Osteoblast (primary cell): ENCODE results near the gene PAK1. TPM values are rescaled to one million over a fixed set of nuclear protein-coding genes. Genes with fewer than 3 reads are reported as not detected.

Source experiments
- DNase-seq: peaks from one replicate; pipeline ENCODE4 v3.0.0; 2011; ENCODE audit warnings: low spot score, mixed read lengths; ENCODE audit not compliant: insufficient read length; ENCODE audit errors: missing footprints
- H2AFZ ChIP-seq: 2 replicates; pipeline ENCODE4 v1.6.0; 2011; ENCODE audit warnings: mild to moderate bottlenecking, low read length
- H3K27ac ChIP-seq: 2 replicates; pipeline ENCODE4 v1.5.1; 2011; ENCODE audit warnings: mild to moderate bottlenecking, low read depth, low read length, moderate library complexity
- H3K27me3 ChIP-seq: 2 replicates; pipeline ENCODE4 v1.6.0; 2012; ENCODE audit warnings: mild to moderate bottlenecking, control low read depth, inconsistent platforms, low read length, moderate library complexity; ENCODE audit not compliant: insufficient read depth
- H3K36me3 ChIP-seq: 2 replicates; pipeline ENCODE4 v1.5.1; 2011; ENCODE audit warnings: mild to moderate bottlenecking, low read length, control low read depth, moderate library complexity; ENCODE audit not compliant: insufficient read depth
- H3K4me1 ChIP-seq: 2 replicates; pipeline ENCODE4 v1.5.1; 2011; ENCODE audit warnings: mild to moderate bottlenecking, low read length, control low read depth, moderate library complexity; ENCODE audit not compliant: insufficient read depth
- H3K4me2 ChIP-seq: 2 replicates; pipeline ENCODE4 v1.6.0; 2011; ENCODE audit warnings: mild to moderate bottlenecking, low read length; ENCODE audit not compliant: insufficient read depth
- H3K4me3 ChIP-seq: fragments of 200-600 bp; sonication (generic); 3 replicates; pipeline ENCODE4 v1.5.1; 2012; ENCODE audit warnings: mild to moderate bottlenecking, low read length, inconsistent platforms; ENCODE audit not compliant: insufficient read depth
- H3K79me2 ChIP-seq: 2 replicates; pipeline ENCODE4 v1.6.0; 2012; ENCODE audit warnings: mild to moderate bottlenecking, low read length, control low read depth, inconsistent platforms; ENCODE audit not compliant: insufficient read depth
- H3K9me3 ChIP-seq: 2 replicates; pipeline ENCODE4 v1.5.1; 2011; ENCODE audit warnings: low read depth, low read length, control low read depth
- H4K20me1 ChIP-seq: 2 replicates; pipeline ENCODE4 v1.6.0; 2012; ENCODE audit warnings: mild to moderate bottlenecking, low read length, control low read depth; ENCODE audit not compliant: insufficient read depth
- total RNA-seq: library from RNA; depleted of rRNA; stranded (reverse); fragments of >200 nt; gene quantifications from 2 replicates; pipeline ENCODE4 v1.2.3, GENCODE V29; 2012
- TF ChIP-seq, protein P1 (sequence below): IDR thresholded peaks from 2 replicates; pipeline ENCODE4 v1.5.1; 2011; ENCODE audit warnings: mild to moderate bottlenecking, low read depth, low read length, moderate library complexity; ENCODE audit errors: extremely low read depth

PAK1 gene
- total RNA-seq, 1 donor = 34.4 TPM

- Histone ChIP-seq H3K27ac (no peak overlapping the region), H3K9me3 (no peaks in the 10 kb centered on the region), H3K4me1 (no peaks in the 10 kb centered on the region), H3K79me2 (no peaks in the 10 kb centered on the region), H3K4me2 (no peak overlapping the region), H3K36me3 (no peaks in the 10 kb centered on the region), H2AFZ (no peak overlapping the region), H4K20me1 (no peaks in the 10 kb centered on the region), H3K4me3 (no peak overlapping the region), H3K27me3 (peaks cover 7% of the 10 kb centered on the region)
- TF ChIP-seq, protein P1, sequence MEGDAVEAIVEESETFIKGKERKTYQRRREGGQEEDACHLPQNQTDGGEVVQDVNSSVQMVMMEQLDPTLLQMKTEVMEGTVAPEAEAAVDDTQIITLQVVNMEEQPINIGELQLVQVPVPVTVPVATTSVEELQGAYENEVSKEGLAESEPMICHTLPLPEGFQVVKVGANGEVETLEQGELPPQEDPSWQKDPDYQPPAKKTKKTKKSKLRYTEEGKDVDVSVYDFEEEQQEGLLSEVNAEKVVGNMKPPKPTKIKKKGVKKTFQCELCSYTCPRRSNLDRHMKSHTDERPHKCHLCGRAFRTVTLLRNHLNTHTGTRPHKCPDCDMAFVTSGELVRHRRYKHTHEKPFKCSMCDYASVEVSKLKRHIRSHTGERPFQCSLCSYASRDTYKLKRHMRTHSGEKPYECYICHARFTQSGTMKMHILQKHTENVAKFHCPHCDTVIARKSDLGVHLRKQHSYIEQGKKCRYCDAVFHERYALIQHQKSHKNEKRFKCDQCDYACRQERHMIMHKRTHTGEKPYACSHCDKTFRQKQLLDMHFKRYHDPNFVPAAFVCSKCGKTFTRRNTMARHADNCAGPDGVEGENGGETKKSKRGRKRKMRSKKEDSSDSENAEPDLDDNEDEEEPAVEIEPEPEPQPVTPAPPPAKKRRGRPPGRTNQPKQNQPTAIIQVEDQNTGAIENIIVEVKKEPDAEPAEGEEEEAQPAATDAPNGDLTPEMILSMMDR = no peak
- DNase-seq = no peak
Observed at GRCh38 chr11:77512092-77512491, 38.2 kb upstream of the PAK1 start.

DNA sequence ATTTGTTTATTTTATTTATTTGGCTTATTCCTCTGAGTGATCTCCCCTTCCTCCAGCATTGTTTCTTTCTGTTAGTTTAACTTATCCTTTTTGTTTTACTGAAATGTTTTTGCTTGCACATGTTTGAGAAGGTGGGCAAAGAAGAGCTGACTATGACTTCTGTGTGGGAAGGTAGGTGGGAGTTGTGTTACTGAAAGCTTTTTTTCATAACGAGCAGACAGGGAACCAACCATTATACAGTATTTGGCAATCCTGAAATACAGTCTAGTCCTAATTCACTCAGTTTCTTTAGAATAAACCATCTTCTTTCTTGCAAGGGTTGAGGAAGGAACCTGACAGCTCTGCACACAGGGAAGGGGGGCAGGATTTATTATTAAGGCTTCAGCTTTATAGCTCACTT is 37.0 kb upstream of the PAK1 start:
- no peaks in the 10 kb centered on the region for H4K20me1 ChIP-seq
- TF ChIP-seq, protein P1 = no peak
- no peak for DNase-seq
- H3K4me1 ChIP-seq = no peaks in the 10 kb centered on the region
- H3K9me3 ChIP-seq = no peaks in the 10 kb centered on the region
- no peaks in the 10 kb centered on the region for H3K79me2 ChIP-seq
- H3K4me2 ChIP-seq = no peak overlapping the region
- no peak overlapping the region for H3K27ac ChIP-seq
- no peak overlapping the region for H3K4me3 ChIP-seq
- no peak overlapping the region for H2AFZ ChIP-seq
- H3K36me3 ChIP-seq = no peaks in the 10 kb centered on the region
- H3K27me3 ChIP-seq = peaks cover 10% of the 10 kb centered on the region

- H4K20me1 ChIP-seq = no peaks in the 10 kb centered on the region
- no peak overlapping the region for H2AFZ ChIP-seq
- no peaks in the 10 kb centered on the region for H3K79me2 ChIP-seq
- DNase-seq = no peak
- H3K27ac ChIP-seq = no peak overlapping the region
- TF ChIP-seq, protein P1 = no peak
- no peak overlapping the region for H3K4me3 ChIP-seq
- no peaks in the 10 kb centered on the region for H3K4me1 ChIP-seq
- H3K36me3 ChIP-seq = no peaks in the 10 kb centered on the region
- H3K4me2 ChIP-seq = no peak overlapping the region
- no peaks in the 10 kb centered on the region for H3K9me3 ChIP-seq
- H3K27me3 ChIP-seq = peaks cover 10% of the 10 kb centered on the region
Observed at GRCh38 chr11:77510095-77510494, 36.2 kb upstream of the PAK1 start.

DNA sequence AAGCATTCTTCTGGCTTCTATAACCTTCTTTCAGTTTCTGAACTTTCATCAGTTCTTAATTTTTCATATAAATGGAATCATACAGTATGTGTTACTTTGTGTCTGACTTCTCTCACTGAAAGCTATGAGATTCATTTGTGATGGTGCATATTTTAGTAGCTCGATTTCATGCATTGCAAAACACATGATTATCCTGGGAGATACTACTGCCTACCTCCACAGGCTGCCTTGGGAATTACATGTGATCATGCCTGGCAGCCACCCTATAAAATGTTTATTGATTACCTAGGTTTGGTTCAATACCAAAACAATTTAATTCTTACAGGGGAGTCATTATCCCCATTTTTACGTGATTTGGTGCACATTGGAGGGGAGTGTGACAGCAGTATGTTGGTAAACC is 34.1 kb upstream of the PAK1 start:
- Histone ChIP-seq H3K79me2 (no peaks in the 10 kb centered on the region), H3K4me3 (no peak overlapping the region), H3K27ac (no peak overlapping the region), H3K4me1 (peaks cover 5% of the 10 kb centered on the region), H3K4me2 (no peak overlapping the region), H3K27me3 (peaks cover 10% of the 10 kb centered on the region), H2AFZ (no peak overlapping the region), H3K36me3 (no peaks in the 10 kb centered on the region), H4K20me1 (no peaks in the 10 kb centered on the region), H3K9me3 (no peaks in the 10 kb centered on the region)
- TF ChIP-seq, protein P1 = no peak
- DNase-seq = no peak
